PC-9 (cell line): ENCODE data around the gene LRFN2. TPM values are rescaled to one million over a fixed set of nuclear protein-coding genes. Genes with fewer than 3 reads are reported as not detected.

Experiments used
- BruUV-seq: library from RNA; stranded (reverse); fragments of 400-500 nt; replicated peaks from 2 replicates; lab custom pipeline; 2021; lab: Mats Ljungman, UMichigan
- CTCF ChIA-PET: fragments of 300-600 bp; sonication (Branson Sonifier 250); formaldehyde crosslinking; loops from one replicate; lab custom pipeline; 2022; ENCODE audit warnings: antibody characterized with exemption; lab: Charles Lee
- POLR2A ChIA-PET: fragments of 300-600 bp; sonication (Branson Sonifier 250); formaldehyde crosslinking; loops from one replicate; lab custom pipeline; 2022; ENCODE audit warnings: antibody characterized with exemption; ENCODE audit not compliant: unreplicated experiment; lab: Charles Lee
- DNase-seq, 2 experiments: peaks; one replicate each; pipeline versions ENCODE4 v3.0.0 to v3.0.0-alpha.2; 2015 to 2022; ENCODE audit warnings: mixed read lengths in 1 of 2
- H2AFZ ChIP-seq: fragments of 200-600 bp; sonication (generic); 2 replicates; pipeline ENCODE4 v1.8.1; 2017; ENCODE audit warnings: antibody characterized with exemption
- H3F3A ChIP-seq: fragments of 200-600 bp; sonication (generic); 2 replicates; pipeline ENCODE4 v1.8.1; 2017; ENCODE audit warnings: antibody characterized with exemption, mild to moderate bottlenecking, low read depth; ENCODE audit not compliant: insufficient read depth
- H3K27ac ChIP-seq: fragments of 200-600 bp; sonication (generic); 2 replicates; pipeline ENCODE4 v1.6.1; 2016; ENCODE audit warnings: mixed run types
- H3K27me3 ChIP-seq: fragments of 200-600 bp; sonication (generic); 2 replicates; pipeline ENCODE4 v1.6.1; 2016; ENCODE audit warnings: low read depth, mixed run types; ENCODE audit not compliant: insufficient read depth
- H3K36me3 ChIP-seq: fragments of 200-600 bp; sonication (generic); 2 replicates; pipeline ENCODE4 v1.6.1; 2016; ENCODE audit warnings: low read depth, mixed run types
- H3K4me1 ChIP-seq: fragments of 200-600 bp; sonication (generic); replicated peaks from 2 replicates; pipeline ENCODE4 v1.6.1; 2016; ENCODE audit warnings: mixed run types; ENCODE audit not compliant: insufficient read depth
- H3K4me2 ChIP-seq: fragments of 200-600 bp; sonication (generic); 2 replicates; pipeline ENCODE4 v1.6.1; 2017; ENCODE audit warnings: mixed run types
- H3K4me3 ChIP-seq: fragments of 200-600 bp; sonication (generic); 2 replicates; pipeline ENCODE4 v1.6.1; 2016; ENCODE audit warnings: mixed run types
- H3K79me2 ChIP-seq: fragments of 200-600 bp; sonication (generic); 2 replicates; pipeline ENCODE4 v1.6.1; 2017; ENCODE audit warnings: low read depth, mixed run types
- H3K9me2 ChIP-seq: fragments of 200-600 bp; sonication (generic); 2 replicates; pipeline ENCODE4 v1.8.1; 2017; ENCODE audit warnings: mild to moderate bottlenecking; ENCODE audit not compliant: insufficient read depth
- H3K9me3 ChIP-seq: fragments of 200-600 bp; sonication (generic); 2 replicates; pipeline ENCODE4 v1.8.1; 2016; ENCODE audit warnings: low read depth; ENCODE audit not compliant: insufficient read depth
- H4K20me1 ChIP-seq: fragments of 200-600 bp; sonication (generic); 2 replicates; pipeline ENCODE4 v1.8.1; 2017; ENCODE audit not compliant: insufficient read depth
- CTCF ChIP-seq: fragments of 200-600 bp; sonication (generic); conservative IDR thresholded peaks from 2 replicates; pipeline ENCODE4 v1.6.1; 2017; ENCODE audit warnings: mixed run types, antibody characterized with exemption, mild to moderate bottlenecking, moderate library complexity
- EZH2 ChIP-seq: fragments of 200-600 bp; sonication (generic); IDR thresholded peaks from 2 replicates; pipeline ENCODE4 v1.8.0; 2017; ENCODE audit warnings: antibody characterized with exemption, low read depth
- intact Hi-C: fragments of 100-400 bp; cut with micrococcal nuclease; formaldehyde crosslinking; loops from one replicate; pipeline ENCODE4 v1.10.0; 2022; ENCODE audit not compliant: unreplicated experiment
- total RNA-seq: library from RNA; stranded (reverse); gene quantifications from 2 replicates; pipeline ENCODE4 v1.2.3, GENCODE V29; 2021

LRFN2 gene
- total RNA-seq, 1 experiment from 2014 or later, result not detected

DNA sequence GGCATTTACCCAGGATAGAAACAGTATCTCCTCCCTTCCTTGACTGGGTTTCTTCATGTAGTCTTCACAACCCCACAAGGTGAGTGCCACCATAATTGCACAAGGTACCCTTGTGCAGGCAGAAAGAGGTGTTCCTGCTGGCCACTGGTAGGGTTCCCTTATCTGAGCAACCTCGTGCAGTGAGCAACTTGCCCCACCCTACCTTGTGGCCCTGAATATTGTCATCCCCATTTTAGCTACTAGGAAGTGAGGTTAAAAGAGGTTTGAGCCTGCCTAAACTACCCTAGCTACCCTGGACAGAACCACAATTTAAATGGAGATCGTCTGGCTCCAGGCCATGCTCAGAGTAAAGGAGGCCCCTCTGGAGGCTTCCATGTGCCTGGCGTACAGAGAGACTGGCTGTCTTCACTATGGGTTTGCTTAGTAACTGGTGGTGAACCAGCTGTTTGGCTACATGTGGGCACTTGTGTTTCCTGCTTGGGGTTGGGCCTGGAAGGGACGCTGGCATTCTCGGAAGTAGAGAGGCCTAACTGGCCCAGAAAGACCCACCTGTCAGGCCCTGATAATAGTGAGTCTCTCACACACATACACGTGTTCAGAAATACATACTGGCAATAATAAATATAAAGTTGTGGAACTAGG is 148.8 kb downstream of the LRFN2 start:
- no peak overlapping the region for H2AFZ ChIP-seq
- intact Hi-C loops, result no loop called here
- no peaks in the 10 kb centered on the region for H4K20me1 ChIP-seq
- no peak overlapping the region for H3K4me2 ChIP-seq
- no peak overlapping the region for H3K27ac ChIP-seq
- no peaks in the 10 kb centered on the region for H3K9me2 ChIP-seq
- peaks cover 52% of the 10 kb centered on the region for H3K27me3 ChIP-seq
- H3F3A ChIP-seq, result no peaks in the 10 kb centered on the region
- no peak for DNase-seq
- H3K4me3 ChIP-seq, result no peak overlapping the region
- ChIA-PET CTCF (no interaction called here), POLR2A (no interaction called here)
- H3K79me2 ChIP-seq, result no peaks in the 10 kb centered on the region
- TF ChIP-seq EZH2, result no peak
- no peak for TF ChIP-seq CTCF
- H3K36me3 ChIP-seq, result no peaks in the 10 kb centered on the region
- no TSS peak for BruUV-seq
- no peaks in the 10 kb centered on the region for H3K9me3 ChIP-seq
- H3K4me1 ChIP-seq, result no peaks in the 10 kb centered on the region

DNA sequence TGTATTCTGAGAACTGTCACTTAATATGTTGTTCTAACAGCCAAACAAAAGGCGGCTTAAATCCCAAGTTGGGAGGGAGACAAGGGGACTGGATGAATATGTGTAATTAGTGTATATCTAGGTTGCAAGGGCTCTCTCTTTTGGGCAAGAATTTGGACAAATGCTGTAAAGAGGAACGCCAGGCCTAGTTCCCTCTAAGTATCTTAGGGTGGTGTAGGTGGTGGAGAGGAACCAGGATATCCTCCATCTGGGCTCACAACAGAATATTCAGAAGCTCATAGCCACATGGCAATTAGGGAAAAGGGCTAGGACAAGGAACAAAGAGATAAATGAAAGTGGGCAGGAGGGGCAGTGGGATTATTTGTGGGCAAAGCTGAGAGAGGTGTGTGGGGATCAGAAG is 149.5 kb downstream of the LRFN2 start:
- Histone ChIP-seq H3F3A (no peaks in the 10 kb centered on the region), H3K4me3 (no peak overlapping the region), H3K36me3 (no peaks in the 10 kb centered on the region), H3K27me3 (peaks cover 55% of the 10 kb centered on the region), H2AFZ (no peak overlapping the region), H4K20me1 (no peaks in the 10 kb centered on the region), H3K9me2 (no peaks in the 10 kb centered on the region), H3K4me1 (no peaks in the 10 kb centered on the region), H3K4me2 (no peak overlapping the region), H3K27ac (no peak overlapping the region), H3K79me2 (no peaks in the 10 kb centered on the region), H3K9me3 (no peaks in the 10 kb centered on the region)
- TF ChIP-seq EZH2 (no peak), CTCF (no peak)
- POLR2A ChIA-PET, result no interaction called here
- BruUV-seq, result no TSS peak
- CTCF ChIA-PET, result no interaction called here
- DNase-seq, result no peak
- intact Hi-C loops, result no loop called here

- no peak for TF ChIP-seq EZH2
- TF ChIP-seq CTCF, result no peak
- Histone ChIP-seq H2AFZ (no peak overlapping the region), H3K27ac (no peak overlapping the region), H3K9me2 (no peaks in the 10 kb centered on the region), H3F3A (no peaks in the 10 kb centered on the region), H3K4me2 (no peak overlapping the region), H3K79me2 (no peaks in the 10 kb centered on the region), H4K20me1 (no peaks in the 10 kb centered on the region), H3K9me3 (no peaks in the 10 kb centered on the region), H3K4me3 (no peak overlapping the region), H3K4me1 (no peaks in the 10 kb centered on the region), H3K36me3 (no peaks in the 10 kb centered on the region), H3K27me3 (peaks cover 62% of the 10 kb centered on the region)
- no peak for DNase-seq
- BruUV-seq, result no TSS peak
- intact Hi-C loops, result no loop called here
- ChIA-PET CTCF (interaction anchor here (0.6 kb wide), 1 partner anchor 381 kb away, joined by 3 read pairs; no protein-coding TSS in a partner anchor), POLR2A (no interaction called here)
Observed at GRCh38 chr6:40436685-40437604, 150.2 kb downstream of the LRFN2 start.
